Stimulated activated CD4-positive, alpha-beta T cell treated with anti-CD3 and anti-CD28 coated beads, Interleukin-1b, Interleukin-23, amount 100 ng/mL, for 24 hours (primary cell): ENCODE measurements around the gene UCHL5.
"Not testable (repeated sequence)": the region's sequence is repeated elsewhere in the genome, so short reads cannot be mapped to it uniquely, and the experiment has no call there.

Experiments
- DNase-seq, 4 experiments: peaks; one replicate each; pipeline ENCODE4 v3.0.0-alpha.2; 2020; ENCODE audit warnings: low read depth in 4 of 4, low spot score in 1 of 4

The UCHL5 gene

DNA sequence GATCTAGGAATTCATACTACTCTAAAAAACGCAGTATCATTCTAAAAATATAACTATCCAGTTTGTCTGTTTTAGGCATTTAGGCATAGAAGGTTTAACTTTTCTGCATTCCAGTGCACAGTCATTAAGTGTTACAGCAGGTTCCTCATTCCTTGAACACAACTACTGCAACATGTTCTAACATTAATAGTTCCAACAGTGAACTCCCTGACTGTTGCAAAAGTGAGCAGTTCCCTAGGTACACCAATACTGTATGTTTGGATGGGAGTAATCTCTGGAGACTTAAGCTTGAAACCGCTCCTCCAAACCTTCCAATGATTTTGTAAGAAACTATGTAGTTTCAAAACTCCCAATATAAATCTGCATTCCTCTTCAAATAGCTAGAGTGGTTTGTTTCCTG, 46.2 kb downstream of the UCHL5 start:
- DNase-seq: no peak

DNA sequence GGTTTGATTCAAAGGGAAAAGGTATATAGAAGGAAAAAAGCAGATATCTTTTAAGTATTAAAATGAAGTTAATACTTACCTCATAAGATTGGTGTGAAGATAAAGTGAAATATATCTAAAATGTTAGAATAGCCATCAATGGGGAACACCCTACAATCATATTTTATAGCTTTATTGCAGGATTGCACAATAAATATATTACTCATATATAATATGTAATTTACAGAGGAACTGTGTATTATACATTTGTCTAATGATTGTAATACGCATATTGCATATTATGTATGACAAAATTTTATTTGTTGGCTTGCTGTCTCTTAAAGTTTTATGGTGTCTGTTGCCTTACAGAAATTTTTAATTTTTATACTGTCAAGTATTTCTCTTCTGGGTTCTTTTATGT, 47.8 kb downstream of the UCHL5 start:
- DNase-seq: no peak

- no peak for DNase-seq
These were observed 49.7 kb downstream of the UCHL5 start for GRCh38 chr1:193009501-193009900.

- DNase-seq: no peak
These were observed 53.4 kb downstream of the UCHL5 start for GRCh38 chr1:193005785-193006184.

GRCh38 chr1:192998536-192998935, 60.6 kb downstream of the UCHL5 start:
- DNase-seq: no peak

DNA sequence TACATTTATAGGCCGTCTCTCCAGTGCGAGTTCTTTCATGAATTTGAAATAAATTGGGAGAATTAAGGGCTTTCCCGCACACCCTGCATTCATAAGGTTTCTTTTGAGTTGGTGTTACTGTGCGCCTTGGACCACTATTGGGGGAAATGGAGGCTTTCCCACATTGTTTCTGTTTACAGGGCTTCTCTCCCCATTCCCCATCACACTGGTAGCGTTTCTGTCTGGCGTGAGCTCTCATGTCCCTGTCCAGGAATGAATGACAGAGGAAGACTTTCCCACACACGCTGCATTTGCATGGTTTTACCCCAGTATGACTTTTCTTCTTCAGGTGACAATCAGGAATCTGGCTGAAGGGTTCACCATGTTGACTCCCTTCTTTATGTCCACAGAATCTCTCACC, 65.0 kb downstream of the UCHL5 start:
- no peak for DNase-seq

DNA sequence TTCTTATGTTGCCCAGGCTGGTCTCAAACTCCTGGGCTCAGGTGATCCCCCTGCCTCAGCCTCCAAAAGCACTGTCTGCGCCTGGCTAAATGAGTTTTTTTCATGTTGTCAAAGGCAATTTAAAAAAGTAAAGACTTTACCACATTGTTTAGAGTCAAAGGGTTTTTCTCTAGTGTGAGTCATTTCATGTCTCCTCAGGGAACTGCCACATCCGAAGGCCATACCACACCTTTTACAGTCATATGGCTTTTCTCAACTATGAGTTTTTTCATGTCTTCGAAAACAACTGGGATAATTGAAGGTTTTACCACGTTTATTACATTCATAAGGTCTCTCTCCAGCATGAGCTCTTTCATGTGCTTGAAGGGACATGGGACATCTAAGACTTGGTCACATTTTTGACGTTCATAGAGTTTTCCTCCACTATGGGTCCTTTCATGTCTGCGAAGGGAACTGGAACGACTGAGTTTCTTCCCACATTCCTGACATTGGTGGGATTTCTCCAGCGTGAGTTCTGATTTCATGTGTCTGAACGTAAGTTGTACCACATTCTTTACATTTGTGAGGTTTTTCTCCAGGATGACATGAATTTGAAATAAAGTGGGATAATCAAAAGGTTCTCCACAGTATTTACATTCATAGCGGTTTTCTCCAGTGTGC, 65.6 kb downstream of the UCHL5 start:
- DNase-seq: no peak

GRCh38 chr1:192986748-192987334, 72.3 kb downstream of the UCHL5 start:
- DNase-seq: not testable (repeated sequence)

GRCh38 chr1:192986110-192986747, 72.9 kb downstream of the UCHL5 start:
- DNase-seq: peak in 2 of 4 experiments; percentile 17 to 24

DNA sequence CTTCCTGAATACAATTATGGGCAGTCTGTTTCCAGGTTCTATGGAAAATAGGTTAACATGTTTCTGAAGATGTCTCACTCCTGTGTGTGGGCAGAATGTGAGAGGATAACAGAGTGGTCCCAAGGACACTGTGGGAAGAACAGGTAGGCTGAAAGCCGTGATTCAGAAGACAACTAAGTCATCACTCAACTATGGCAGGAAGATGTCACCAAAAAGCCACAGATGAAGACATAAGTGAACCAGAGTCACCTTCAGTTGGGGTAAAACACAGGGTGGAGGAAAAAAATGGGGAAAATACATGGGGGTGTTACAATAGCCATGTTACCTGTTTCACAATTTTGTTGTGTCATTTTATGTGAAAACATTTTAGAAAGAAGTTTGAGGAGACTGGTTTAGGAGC, 75.1 kb downstream of the UCHL5 start:
- DNase-seq: no peak

GRCh38 chr1:192983349-192983980, 75.7 kb downstream of the UCHL5 start:
- DNase-seq: peak in 3 of 4 experiments; percentile 7 to 29 (median 9)

DNA sequence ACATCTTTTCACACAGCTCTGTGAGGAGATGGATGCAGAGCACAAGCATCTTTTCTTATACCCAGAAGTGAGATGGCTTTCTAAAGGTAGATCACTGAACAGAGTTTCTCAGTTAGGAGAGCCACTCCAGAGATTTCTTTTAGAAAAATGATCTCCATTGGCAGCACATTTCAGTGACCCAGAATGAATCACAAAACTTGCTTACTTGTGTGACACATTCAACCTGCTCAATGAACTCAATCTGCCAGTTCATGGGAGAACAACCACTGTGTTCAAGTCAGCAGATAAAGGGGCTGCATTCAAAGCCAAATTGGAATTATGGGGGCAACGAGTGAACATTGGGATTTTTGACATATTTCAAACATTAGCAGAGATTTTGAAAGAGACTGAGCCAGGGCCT, 78.3 kb downstream of the UCHL5 start:
- DNase-seq: no peak

GRCh38 chr1:192980334-192980733, 78.8 kb downstream of the UCHL5 start:
- DNase-seq: not testable (repeated sequence)

- DNase-seq: no peak
These were observed 79.6 kb downstream of the UCHL5 start for GRCh38 chr1:192979542-192979941.

DNA sequence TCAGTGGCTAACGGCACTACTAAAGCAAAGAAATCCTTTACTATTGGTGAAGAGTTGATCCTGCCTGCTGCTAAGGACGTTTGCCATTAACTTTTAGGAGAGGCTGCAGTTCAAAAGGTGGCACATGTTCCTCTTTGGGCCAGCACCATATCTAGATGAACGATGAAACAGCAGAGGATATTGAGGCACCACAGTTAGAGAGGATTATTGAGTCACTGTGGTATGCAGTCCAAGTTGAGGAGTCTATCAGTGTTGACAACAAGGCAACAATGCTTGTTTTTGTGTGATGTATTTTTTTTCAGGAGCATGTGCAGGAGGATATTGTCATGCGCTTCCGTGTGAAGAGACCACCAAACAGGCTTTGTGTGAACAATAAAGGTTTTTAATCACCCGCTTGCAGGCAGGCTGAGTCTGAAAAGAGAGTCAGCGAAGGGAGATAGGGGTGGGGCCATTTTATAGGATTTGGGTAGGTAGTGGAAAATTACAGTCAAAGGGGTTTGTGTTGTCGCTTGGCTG, 80.9 kb downstream of the UCHL5 start:
- DNase-seq: no peak

DNA sequence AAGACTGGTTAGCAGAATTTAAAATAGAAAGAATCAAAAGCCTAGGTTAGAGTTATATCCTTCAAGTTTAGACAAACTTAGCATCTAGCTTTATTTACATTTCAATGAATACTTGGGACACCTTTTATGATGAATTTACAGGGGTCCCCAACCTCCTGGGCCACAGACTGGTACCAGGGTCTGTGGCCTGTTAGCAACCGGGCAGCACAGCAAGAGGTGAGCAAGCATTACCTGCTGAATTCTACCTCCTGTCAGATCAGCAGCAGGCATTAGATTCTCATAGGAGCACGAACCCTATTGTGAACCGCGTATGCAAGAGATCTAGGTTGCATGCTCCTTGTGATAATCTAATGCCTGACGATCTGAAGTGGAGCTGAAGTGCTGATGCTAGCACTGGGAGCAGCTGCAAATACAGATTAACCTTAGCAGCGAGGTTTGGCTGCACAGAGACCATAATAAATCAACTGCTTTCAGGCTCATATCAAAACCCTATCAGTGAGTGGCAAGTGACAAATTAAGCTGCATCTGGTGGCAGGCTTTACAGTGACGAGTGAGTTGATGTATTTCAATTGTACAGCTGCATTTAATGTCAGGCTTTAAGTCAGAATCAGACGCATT, 82.0 kb downstream of the UCHL5 start:
- no peak for DNase-seq

GRCh38 chr1:192976576-192976975, 82.6 kb downstream of the UCHL5 start:
- no peak for DNase-seq

DNA sequence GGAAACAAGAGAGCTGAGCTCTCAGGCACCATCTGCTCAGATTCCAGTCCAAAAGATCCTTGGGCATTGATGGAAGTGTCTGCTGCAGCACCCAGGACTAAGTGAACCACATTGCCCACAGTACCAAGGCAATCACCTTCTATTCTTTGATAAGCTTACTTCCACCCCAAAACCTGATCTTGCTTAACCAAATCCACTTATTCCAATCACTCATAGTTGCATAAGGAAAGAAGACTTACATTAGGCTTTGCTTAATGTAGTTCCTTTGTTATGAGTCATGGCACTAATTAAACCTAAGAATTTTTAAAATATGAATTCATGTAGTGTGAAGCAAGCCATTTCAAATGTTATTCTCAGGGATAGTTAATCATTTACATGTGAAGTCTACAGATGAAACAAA, 84.5 kb downstream of the UCHL5 start:
- no peak for DNase-seq

- DNase-seq: no peak
These were observed 85.2 kb downstream of the UCHL5 start for GRCh38 chr1:192973988-192974387.

GRCh38 chr1:192973202-192973601, 86.0 kb downstream of the UCHL5 start:
- no peak for DNase-seq

DNA sequence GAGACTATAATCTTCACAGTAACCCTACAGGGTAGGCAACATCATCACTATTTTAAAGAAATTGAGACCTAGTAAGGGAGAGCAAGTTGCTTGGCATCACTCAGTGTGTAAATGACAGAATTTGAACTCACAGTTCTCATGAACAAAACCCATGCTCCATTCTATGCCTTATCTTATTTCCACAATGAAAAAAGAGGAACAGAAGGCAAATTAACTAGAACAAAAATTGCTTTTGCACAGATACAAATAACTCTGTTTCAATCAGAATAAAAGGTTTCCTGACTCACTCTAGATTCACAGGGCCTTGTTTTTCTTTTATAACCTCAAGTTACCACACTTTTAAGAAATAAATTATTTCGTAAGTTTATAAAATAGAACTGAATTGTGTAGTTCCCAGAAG, 90.1 kb downstream of the UCHL5 start:
- DNase-seq: no peak

- DNase-seq: no peak
These were observed 90.8 kb downstream of the UCHL5 start for GRCh38 chr1:192968323-192968722.
